Measurements from ENCODE around the gene INPP5J. TPM values are rescaled to one million over a fixed set of nuclear protein-coding genes. Genes with fewer than 3 reads are reported as not detected.

Gene INPP5J
- total and polyA plus RNA-seq, 11 donors = 8.4 to 23.1 (median 19.5) TPM

GRCh38 chr22:31140746-31141145 lies 18.0 kb downstream of the INPP5J start:
- H3K4me3 ChIP-seq = no peak overlapping the region
- no peak for TF ChIP-seq CTCF (IDR thresholded peaks at IDR 0.05)
- TF ChIP-seq POLR2A (IDR thresholded peaks at IDR 0.05) = no peak
- no peaks in the 10 kb centered on the region for H3K36me3 ChIP-seq
- DNase-seq = no peak
- peak in 1 of 4 donors; percentile 22 for ATAC-seq
- peaks cover 0 to 8% (median 0%) of the 10 kb centered on the region in 9 donors for H3K27me3 ChIP-seq
- H3K27ac ChIP-seq = no peak overlapping the region
- intact Hi-C loops (cut with DNase I) = loop anchor here in 3 of 10 donors (10.0 kb wide), 2 partner anchors 46 to 376 kb away; no protein-coding TSS in a partner anchor
- H3K9me3 ChIP-seq = peaks cover 0 to 7% (median 0%) of the 10 kb centered on the region in 12 donors
- 18 to 79% (median 76%) methylated on average over 1 to 5 of the region's 5 CpGs for WGBS, 4 donors
- peaks cover 0 to 10% (median 0%) of the 10 kb centered on the region in 12 donors for H3K4me1 ChIP-seq

GRCh38 chr22:31141551-31141950 lies 18.8 kb downstream of the INPP5J start:
- DNase-seq = peak in 1 of 5 donors; percentile 20
- Histone ChIP-seq H3K27me3 (peaks cover 0 to 8% (median 0%) of the 10 kb centered on the region in 9 donors), H3K4me1 (peaks cover 0 to 10% (median 0%) of the 10 kb centered on the region in 12 donors), H3K36me3 (no peaks in the 10 kb centered on the region), H3K9me3 (peaks cover 0 to 7% (median 0%) of the 10 kb centered on the region in 12 donors), H3K4me3 (no peak overlapping the region), H3K27ac (no peak overlapping the region)
- 93 to 96% (median 94%) methylated on average over 2 of the region's 2 CpGs for WGBS, 4 donors
- intact Hi-C loops (cut with DNase I) = loop anchor here in 3 of 10 donors (10.0 kb wide), 2 partner anchors 47 to 377 kb away; no protein-coding TSS in a partner anchor
- TF ChIP-seq CTCF (IDR thresholded peaks at IDR 0.05) (no peak), POLR2A (IDR thresholded peaks at IDR 0.05) (no peak)
- ATAC-seq = no peak

- TF ChIP-seq CTCF (IDR thresholded peaks at IDR 0.05) = no peak
- TF ChIP-seq POLR2A (IDR thresholded peaks at IDR 0.05) = no peak
- DNase-seq (peak in 1 of 5 donors; percentile 25), ATAC-seq (no peak)
- intact Hi-C loops (cut with DNase I) = loop anchor here in 3 of 10 donors (10.0 kb wide), 2 partner anchors 47 to 377 kb away; no protein-coding TSS in a partner anchor
- Histone ChIP-seq H3K4me3 (no peak overlapping the region), H3K27ac (no peak overlapping the region), H3K9me3 (peaks cover 0 to 7% (median 0%) of the 10 kb centered on the region in 12 donors), H3K27me3 (peaks cover 0 to 8% (median 0%) of the 10 kb centered on the region in 9 donors), H3K4me1 (peaks cover 0 to 10% (median 0%) of the 10 kb centered on the region in 12 donors), H3K36me3 (no peaks in the 10 kb centered on the region)
- WGBS, 4 donors = 72 to 87% (median 86%) methylated on average over 3 to 4 of the region's 4 CpGs
Measured at GRCh38 chr22:31142285-31142684, 19.5 kb downstream of the INPP5J start.

- H3K36me3 ChIP-seq = no peaks in the 10 kb centered on the region
- WGBS, 4 donors = 59 to 68% (median 63%) methylated on average over 3 of the region's 3 CpGs
- ATAC-seq = no peak
- TF ChIP-seq POLR2A (IDR thresholded peaks at IDR 0.05) (no peak), CTCF (IDR thresholded peaks at IDR 0.05) (no peak)
- no peak overlapping the region for H3K4me3 ChIP-seq
- H3K4me1 ChIP-seq = peaks cover 0 to 10% (median 0%) of the 10 kb centered on the region in 12 donors
- peaks cover 0 to 8% (median 0%) of the 10 kb centered on the region in 9 donors for H3K27me3 ChIP-seq
- DNase-seq = peak in 1 of 5 donors; percentile 24
- no peak overlapping the region for H3K27ac ChIP-seq
- peaks cover 0 to 7% (median 0%) of the 10 kb centered on the region in 12 donors for H3K9me3 ChIP-seq
- intact Hi-C loops (cut with DNase I) = loop anchor here in 3 of 10 donors (10.0 kb wide), 2 partner anchors 48 to 378 kb away; no protein-coding TSS in a partner anchor
Measured at GRCh38 chr22:31143038-31143437, 20.3 kb downstream of the INPP5J start.

Data from heart left ventricle (tissue), 16 donors.